LNCaP clone FGC (cell line): ENCODE data around the gene RABGEF1.
"Not testable (repeated sequence)": the region's sequence is repeated elsewhere in the genome, so short reads cannot be mapped to it uniquely, and the experiment has no call there.

ENCODE experiments used
- DNase-seq: peaks from one replicate; pipeline ENCODE4 v3.0.0-alpha.2; 2011; ENCODE audit warnings: low read depth
- H3K4me3 ChIP-seq: 2 replicates; pipeline ENCODE4 v1.5.1; 2011; ENCODE audit warnings: mild to moderate bottlenecking, low read depth, low read length, control low read depth
- TF ChIP-seq, protein P1 (sequence below): IDR thresholded peaks from 2 replicates; pipeline ENCODE4 v1.5.1; 2012; ENCODE audit warnings: mild to moderate bottlenecking; ENCODE audit not compliant: control insufficient read depth, insufficient read depth; ENCODE audit errors: extremely low read depth

The RABGEF1 gene

GRCh38 chr7:66824041-66824440 is 83.5 kb downstream of the RABGEF1 start:
- TF ChIP-seq, protein P1, sequence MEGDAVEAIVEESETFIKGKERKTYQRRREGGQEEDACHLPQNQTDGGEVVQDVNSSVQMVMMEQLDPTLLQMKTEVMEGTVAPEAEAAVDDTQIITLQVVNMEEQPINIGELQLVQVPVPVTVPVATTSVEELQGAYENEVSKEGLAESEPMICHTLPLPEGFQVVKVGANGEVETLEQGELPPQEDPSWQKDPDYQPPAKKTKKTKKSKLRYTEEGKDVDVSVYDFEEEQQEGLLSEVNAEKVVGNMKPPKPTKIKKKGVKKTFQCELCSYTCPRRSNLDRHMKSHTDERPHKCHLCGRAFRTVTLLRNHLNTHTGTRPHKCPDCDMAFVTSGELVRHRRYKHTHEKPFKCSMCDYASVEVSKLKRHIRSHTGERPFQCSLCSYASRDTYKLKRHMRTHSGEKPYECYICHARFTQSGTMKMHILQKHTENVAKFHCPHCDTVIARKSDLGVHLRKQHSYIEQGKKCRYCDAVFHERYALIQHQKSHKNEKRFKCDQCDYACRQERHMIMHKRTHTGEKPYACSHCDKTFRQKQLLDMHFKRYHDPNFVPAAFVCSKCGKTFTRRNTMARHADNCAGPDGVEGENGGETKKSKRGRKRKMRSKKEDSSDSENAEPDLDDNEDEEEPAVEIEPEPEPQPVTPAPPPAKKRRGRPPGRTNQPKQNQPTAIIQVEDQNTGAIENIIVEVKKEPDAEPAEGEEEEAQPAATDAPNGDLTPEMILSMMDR = no peak

DNA sequence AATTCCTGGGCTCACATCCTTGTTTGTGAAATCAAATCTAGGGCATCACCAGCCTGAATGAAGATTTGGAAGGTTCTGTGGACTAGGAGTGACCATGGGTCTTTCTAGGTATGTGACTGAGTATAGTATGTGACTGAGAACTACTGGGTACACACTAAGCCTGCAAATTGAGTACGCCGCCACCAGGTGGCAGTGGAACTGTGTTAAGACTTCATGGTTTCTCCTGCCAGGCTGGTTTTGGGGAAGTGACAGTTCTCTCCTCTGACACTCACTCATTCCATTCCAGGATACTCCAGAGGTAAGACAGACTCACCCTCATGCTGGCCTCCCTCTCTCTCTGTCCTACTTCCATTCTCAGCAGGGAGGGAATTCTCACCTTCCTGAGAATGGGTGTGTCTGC is 85.0 kb downstream of the RABGEF1 start:
- DNase-seq = not testable (repeated sequence)

More at GRCh38 chr7:66824041-66824440, 83.5 kb downstream of the RABGEF1 start:
- H3K4me3 ChIP-seq = no peak overlapping the region
- DNase-seq = no peak

GRCh38 chr7:66826649-66827048 is 86.1 kb downstream of the RABGEF1 start:
- H3K4me3 ChIP-seq = no peak overlapping the region
- TF ChIP-seq, protein P1 = no peak
- DNase-seq = no peak

More for the DNA sequence above, 85.0 kb downstream of the RABGEF1 start:
- TF ChIP-seq, protein P1 = peak; percentile 47
- not testable (repeated sequence) for H3K4me3 ChIP-seq

DNA sequence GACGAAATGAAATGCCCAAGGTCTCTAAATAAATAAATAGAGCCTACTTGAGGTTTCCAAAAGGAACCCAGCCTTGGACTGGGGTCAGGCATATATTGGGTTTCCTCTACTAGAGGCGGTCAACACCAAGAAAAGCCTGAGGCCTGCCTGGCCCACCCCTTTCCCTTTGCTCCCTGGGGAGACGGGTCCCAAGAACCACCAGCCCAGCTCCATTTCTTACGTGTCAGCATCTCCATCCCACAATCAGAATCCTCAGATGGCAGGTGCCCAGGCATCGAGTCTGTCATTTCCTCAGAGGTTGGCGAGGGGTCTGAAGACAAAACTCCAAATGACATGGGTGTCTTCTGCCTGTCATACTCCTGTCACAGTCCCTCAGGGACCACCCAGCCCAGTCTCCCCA is 90.4 kb downstream of the RABGEF1 start:
- H3K4me3 ChIP-seq, DNase-seq: not testable (repeated sequence)

GRCh38 chr7:66832531-66833351 is 92.2 kb downstream of the RABGEF1 start:
- TF ChIP-seq, protein P1 = no peak
- H3K4me3 ChIP-seq = no peak overlapping the region
- DNase-seq = no peak

- TF ChIP-seq, protein P1 = peak; percentile 52
- no peak overlapping the region for H3K4me3 ChIP-seq
- DNase-seq = peak; percentile 6
These were observed 96.5 kb downstream of the RABGEF1 start for GRCh38 chr7:66837007-66837406.

DNA sequence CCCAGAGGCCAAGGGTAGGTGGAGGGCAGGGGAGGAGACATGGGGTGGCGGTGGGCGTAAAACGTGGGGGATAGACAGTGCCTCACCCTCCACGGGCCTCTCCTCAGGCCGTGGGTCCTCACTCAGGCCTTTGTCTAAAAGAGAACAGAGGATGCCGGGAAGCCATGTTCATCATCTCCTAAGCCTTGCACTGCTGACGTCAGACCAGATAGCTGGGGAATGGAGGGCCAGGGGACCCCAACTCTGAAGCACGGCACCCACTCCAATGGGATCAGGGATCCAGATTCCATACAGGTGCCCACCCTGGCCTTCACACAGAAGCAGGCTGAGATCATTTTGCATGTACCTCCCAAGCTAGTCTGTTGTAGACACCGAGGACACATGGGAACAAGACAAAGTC is 97.1 kb downstream of the RABGEF1 start:
- H3K4me3 ChIP-seq = no peak overlapping the region
- no peak for DNase-seq
- TF ChIP-seq, protein P1 = no peak
